ENCODE measurements around the gene ACACB.

ACACB gene

GRCh38 chr12:109115758-109116610, at the start of gene ACACB:
Gene ACACB, plus strand, starts transcription at chr12:109116587. Its CDS starts 22,819 bp downstream, at chr12:109139406.
- DNase-seq = no peak

- DNase-seq = no peak
Observed at GRCh38 chr12:109069307-109070271, 46.8 kb upstream of the ACACB start.

- no peak for DNase-seq
Observed at GRCh38 chr12:109074866-109075265, 41.5 kb upstream of the ACACB start.

GRCh38 chr12:109082751-109083150, 33.6 kb upstream of the ACACB start:
- DNase-seq = no peak

GRCh38 chr12:109084425-109084824, 32.0 kb upstream of the ACACB start:
- DNase-seq = no peak

GRCh38 chr12:109085590-109085989, 30.8 kb upstream of the ACACB start:
- DNase-seq = no peak

- DNase-seq = no peak
Observed at GRCh38 chr12:109087250-109087649, 29.1 kb upstream of the ACACB start.

- DNase-seq = no peak
Observed at GRCh38 chr12:109088818-109089217, 27.6 kb upstream of the ACACB start.

- no peak for DNase-seq
Observed at GRCh38 chr12:109089683-109090082, 26.7 kb upstream of the ACACB start.

- no peak for DNase-seq
Observed at GRCh38 chr12:109092497-109093021, 23.8 kb upstream of the ACACB start.

GRCh38 chr12:109093022-109093918, 23.1 kb upstream of the ACACB start, which contains the start of gene ALKBH2:
Gene ALKBH2, minus strand, starts transcription at chr12:109093472. Its CDS starts 686 bp downstream, at chr12:109092786.
- peak; percentile 57 for DNase-seq

GRCh38 chr12:109097140-109097434, 19.3 kb upstream of the ACACB start:
- no peak for DNase-seq

- DNase-seq = peak; percentile 68
Observed at GRCh38 chr12:109097435-109098182, 18.8 kb upstream of the ACACB start, which contains the start of gene UNG. Gene UNG, plus strand, starts transcription at chr12:109097597. Its CDS starts 83 bp downstream, at chr12:109097680.

GRCh38 chr12:109098183-109098604, 18.2 kb upstream of the ACACB start:
- no peak for DNase-seq

GRCh38 chr12:109098651-109099050, 17.7 kb upstream of the ACACB start:
- DNase-seq = no peak

GRCh38 chr12:109099431-109100020, 16.9 kb upstream of the ACACB start:
- no peak for DNase-seq

- DNase-seq = no peak
Observed at GRCh38 chr12:109100741-109101140, 15.6 kb upstream of the ACACB start.

- no peak for DNase-seq
Observed at GRCh38 chr12:109102491-109102890, 13.9 kb upstream of the ACACB start.

- DNase-seq = no peak
Observed at GRCh38 chr12:109105176-109105575, 11.2 kb upstream of the ACACB start.

GRCh38 chr12:109109746-109110350, 6.5 kb upstream of the ACACB start:
- no peak for DNase-seq
